Loucy (cell line): ENCODE measurements around the gene SH3BP5.

Experiments
- H2AFZ ChIP-seq: fragments of 200-600 bp; sonication (generic); 2 replicates; pipeline ENCODE4 v1.6.0; 2016; ENCODE audit warnings: antibody characterized with exemption, mild to moderate bottlenecking, low read length, moderate library complexity
- H3F3A ChIP-seq: fragments of 200-600 bp; 2 replicates; pipeline ENCODE4 v1.6.0; 2016; ENCODE audit warnings: antibody characterized with exemption, low read depth, mild to moderate bottlenecking
- H3K27me3 ChIP-seq: fragments of 200-600 bp; sonication (generic); 2 replicates; pipeline ENCODE4 v1.6.1; 2014; ENCODE audit warnings: low read length, mild to moderate bottlenecking; ENCODE audit not compliant: insufficient read depth, poor library complexity, severe bottlenecking
- H3K36me3 ChIP-seq: fragments of 200-600 bp; sonication (generic); 2 replicates; pipeline ENCODE4 v1.6.1; 2016; ENCODE audit warnings: low read length; ENCODE audit not compliant: insufficient read depth
- H3K4me1 ChIP-seq: fragments of 200-600 bp; sonication (generic); 2 replicates; pipeline ENCODE4 v1.5.1; 2014; ENCODE audit warnings: low read length, mild to moderate bottlenecking; ENCODE audit not compliant: insufficient read depth, poor library complexity, severe bottlenecking
- H3K4me2 ChIP-seq: fragments of 200-600 bp; sonication (generic); 2 replicates; pipeline ENCODE4 v1.6.0; 2014; ENCODE audit warnings: antibody characterized with exemption, low read length, low read depth, mild to moderate bottlenecking; ENCODE audit not compliant: poor library complexity, severe bottlenecking
- H3K4me3 ChIP-seq: fragments of 200-600 bp; sonication (generic); 2 replicates; pipeline ENCODE4 v1.5.1; 2014; ENCODE audit warnings: low read length, mild to moderate bottlenecking, mixed read lengths; ENCODE audit not compliant: poor library complexity, severe bottlenecking
- H3K79me2 ChIP-seq: fragments of 200-600 bp; sonication (generic); 2 replicates; pipeline ENCODE4 v1.6.1; 2014; ENCODE audit warnings: low read length; ENCODE audit not compliant: insufficient read depth
- H3K9ac ChIP-seq: fragments of 200-600 bp; sonication (generic); 2 replicates; pipeline ENCODE4 v1.6.0; 2014; ENCODE audit warnings: mild to moderate bottlenecking, low read depth, low read length, moderate library complexity; ENCODE audit not compliant: poor library complexity, severe bottlenecking
- H3K9me2 ChIP-seq: fragments of 200-600 bp; sonication (generic); replicated peaks from 2 replicates; pipeline ENCODE4 v1.6.1; 2016; ENCODE audit warnings: low read depth, low read length, mixed read lengths
- H3K9me3 ChIP-seq: fragments of 200-600 bp; sonication (generic); 2 replicates; pipeline ENCODE4 v1.6.1; 2014; ENCODE audit warnings: mild to moderate bottlenecking, antibody characterized with exemption, low read length, low read depth; ENCODE audit not compliant: insufficient read depth
- H4K20me1 ChIP-seq: fragments of 200-600 bp; sonication (generic); 2 replicates; pipeline ENCODE4 v1.6.0; 2014; ENCODE audit warnings: antibody characterized with exemption, low read length, mild to moderate bottlenecking; ENCODE audit not compliant: insufficient read depth, poor library complexity, severe bottlenecking
- CTCF ChIP-seq: fragments of 200-600 bp; sonication (generic); conservative IDR thresholded peaks from 2 replicates; pipeline ENCODE4 v1.5.1; 2014; ENCODE audit warnings: mild to moderate bottlenecking, antibody characterized with exemption, low read length
- EZH2phosphoT487 ChIP-seq: fragments of 200-600 bp; IDR thresholded peaks from 2 replicates; pipeline ENCODE4 v1.6.1; 2018; ENCODE audit warnings: antibody characterized with exemption, mild to moderate bottlenecking, moderate library complexity, borderline replicate concordance

The SH3BP5 gene

GRCh38 chr3:15303728-15304127 lies 28.7 kb downstream of the SH3BP5 start:
- Histone ChIP-seq H3K9me2 (no peaks in the 10 kb centered on the region), H3K4me1 (peaks cover 46% of the 10 kb centered on the region), H3K4me2 (no peak overlapping the region), H3K79me2 (peaks cover 41% of the 10 kb centered on the region), H3K4me3 (no peak overlapping the region), H4K20me1 (no peaks in the 10 kb centered on the region), H3K9ac (no peak overlapping the region), H3K36me3 (peaks cover 27% of the 10 kb centered on the region; the same call in 1 of the 2 replicates), H3F3A (no peaks in the 10 kb centered on the region), H3K27me3 (no peaks in the 10 kb centered on the region), H2AFZ (no peak overlapping the region), H3K9me3 (no peaks in the 10 kb centered on the region)
- TF ChIP-seq EZH2phosphoT487 (no peak), CTCF (no peak)

GRCh38 chr3:15303216-15303615 lies 29.2 kb downstream of the SH3BP5 start:
- Histone ChIP-seq H3K9me3 (no peaks in the 10 kb centered on the region), H3F3A (no peaks in the 10 kb centered on the region), H3K4me2 (no peak overlapping the region), H3K9ac (no peak overlapping the region), H3K27me3 (no peaks in the 10 kb centered on the region), H4K20me1 (no peaks in the 10 kb centered on the region), H3K4me1 (peaks cover 44% of the 10 kb centered on the region), H3K9me2 (no peaks in the 10 kb centered on the region), H3K79me2 (peaks cover 42% of the 10 kb centered on the region), H2AFZ (no peak overlapping the region), H3K36me3 (peaks cover 27% of the 10 kb centered on the region; the same call in 1 of the 2 replicates), H3K4me3 (no peak overlapping the region)
- no peak for TF ChIP-seq CTCF
- no peak for TF ChIP-seq EZH2phosphoT487

GRCh38 chr3:15301761-15302160 lies 30.6 kb downstream of the SH3BP5 start:
- Histone ChIP-seq H3K79me2 (peaks cover 35% of the 10 kb centered on the region), H3K9me3 (no peaks in the 10 kb centered on the region), H3K4me2 (no peak overlapping the region), H3K27me3 (no peaks in the 10 kb centered on the region), H3F3A (no peaks in the 10 kb centered on the region), H3K9ac (no peak overlapping the region), H3K9me2 (no peaks in the 10 kb centered on the region), H4K20me1 (no peaks in the 10 kb centered on the region), H2AFZ (no peak overlapping the region), H3K4me1 (peaks cover 55% of the 10 kb centered on the region), H3K4me3 (no peak overlapping the region), H3K36me3 (peaks cover 27% of the 10 kb centered on the region; the same call in 1 of the 2 replicates)
- TF ChIP-seq EZH2phosphoT487, result no peak
- no peak for TF ChIP-seq CTCF
